SK-N-SH treated with all-trans-retinoic acid at 6 μM for 48 hours (cell line): ENCODE results near the gene ZNF385C.

Experiments
- ATAC-seq: fragments of 200-7000 bp; cut with Tn5 transposase; 3 replicates; pipeline ENCODE4 v1.9.1; 2020; ENCODE audit warnings: mild to moderate bottlenecking, moderate library complexity
- ARNTL ChIP-seq: fragments of 450-650 bp; formaldehyde crosslinking; IDR thresholded peaks from 2 replicates; pipeline ENCODE4 v1.5.0; 2020; ENCODE audit warnings: low read depth, mild to moderate bottlenecking, moderate library complexity, borderline replicate concordance
- BACH2 ChIP-seq: fragments of 250-450 bp; sonication (Bioruptor Pico); IDR thresholded peaks from 2 replicates; pipeline ENCODE4 v1.9.0; 2021; ENCODE audit warnings: mild to moderate bottlenecking, borderline replicate concordance
- CREB5 ChIP-seq: fragments of 250-450 bp; sonication (Bioruptor Pico); IDR thresholded peaks from 2 replicates; pipeline ENCODE4 v1.5.1; 2020; ENCODE audit warnings: low read depth, mild to moderate bottlenecking, moderate library complexity
- CSDC2 ChIP-seq: fragments of 250-450 bp; sonication (Bioruptor Pico); IDR thresholded peaks from 2 replicates; pipeline ENCODE4 v1.5.0; 2020; ENCODE audit warnings: mild to moderate bottlenecking, moderate library complexity
- CSRNP3 ChIP-seq: fragments of 250-450 bp; sonication (Bioruptor Pico); IDR thresholded peaks from 2 replicates; pipeline ENCODE4 v1.5.1; 2021; ENCODE audit warnings: mild to moderate bottlenecking, moderate library complexity
- ESRRG ChIP-seq: fragments of 250-450 bp; sonication (Bioruptor Pico); IDR thresholded peaks from 2 replicates; pipeline ENCODE4 v1.6.1; 2021; ENCODE audit warnings: mild to moderate bottlenecking
- GLIS3 ChIP-seq: fragments of 250-450 bp; sonication (Bioruptor Pico); IDR thresholded peaks from 2 replicates; pipeline ENCODE4 v1.5.0; 2020; ENCODE audit warnings: mild to moderate bottlenecking, moderate library complexity
- ISL1 ChIP-seq: fragments of 250-450 bp; sonication (Bioruptor Pico); IDR thresholded peaks from 2 replicates; pipeline ENCODE4 v2.1.2; 2022; ENCODE audit warnings: mild to moderate bottlenecking, moderate library complexity
- OSR1 ChIP-seq: fragments of 250-450 bp; sonication (Bioruptor Pico); IDR thresholded peaks from 2 replicates; pipeline ENCODE4 v1.8.0; 2022; ENCODE audit warnings: moderate library complexity, mild to moderate bottlenecking, inconsistent platforms
- POU6F1 ChIP-seq: fragments of 250-450 bp; sonication (Bioruptor Pico); IDR thresholded peaks from 2 replicates; pipeline ENCODE4 v1.8.0; 2021; ENCODE audit warnings: low read depth, mild to moderate bottlenecking, moderate library complexity, borderline replicate concordance
- PPARA ChIP-seq: fragments of 250-450 bp; sonication (Bioruptor Pico); IDR thresholded peaks from 2 replicates; pipeline ENCODE4 v1.5.0; 2020; ENCODE audit warnings: mild to moderate bottlenecking, borderline replicate concordance
- RARB ChIP-seq: fragments of 250-450 bp; sonication (Bioruptor Pico); IDR thresholded peaks from 2 replicates; pipeline ENCODE4 v1.8.0; 2021; ENCODE audit warnings: mild to moderate bottlenecking, moderate library complexity
- SNAI2 ChIP-seq: fragments of 250-450 bp; sonication (Bioruptor Pico); IDR thresholded peaks from 2 replicates; pipeline ENCODE4 v1.5.0; 2020; ENCODE audit warnings: mild to moderate bottlenecking, moderate library complexity
- TCF4 ChIP-seq: fragments of 250-450 bp; sonication (Bioruptor Pico); IDR thresholded peaks from 2 replicates; pipeline ENCODE4 v1.8.0; 2021; ENCODE audit warnings: mild to moderate bottlenecking, moderate library complexity, borderline replicate concordance
- TOX ChIP-seq: fragments of 250-450 bp; sonication (Bioruptor Pico); IDR thresholded peaks from 2 replicates; pipeline ENCODE4 v1.8.0; 2021; ENCODE audit warnings: mild to moderate bottlenecking, moderate library complexity, borderline replicate concordance
- TSHZ2 ChIP-seq: fragments of 250-450 bp; sonication (Bioruptor Pico); IDR thresholded peaks from 2 replicates; pipeline ENCODE4 v1.5.0; 2020; ENCODE audit warnings: mild to moderate bottlenecking, moderate library complexity
- ZC3H10 ChIP-seq: fragments of 250-450 bp; sonication (Bioruptor Pico); IDR thresholded peaks from 2 replicates; pipeline ENCODE4 v1.5.1; 2021; ENCODE audit warnings: mild to moderate bottlenecking, moderate library complexity
- ZFP3 ChIP-seq: fragments of 250-450 bp; sonication (Bioruptor Pico); IDR thresholded peaks from 2 replicates; pipeline ENCODE4 v1.5.0; 2020; ENCODE audit warnings: mild to moderate bottlenecking, moderate library complexity
- ZNF70 ChIP-seq: fragments of 450-650 bp; formaldehyde crosslinking; IDR thresholded peaks from 2 replicates; pipeline ENCODE4 v1.5.0; 2020; ENCODE audit warnings: mild to moderate bottlenecking, moderate library complexity
- ZNF8 ChIP-seq: fragments of 450-650 bp; formaldehyde crosslinking; IDR thresholded peaks from 2 replicates; pipeline ENCODE4 v1.5.0; 2020; ENCODE audit warnings: mild to moderate bottlenecking, moderate library complexity

The ZNF385C gene

GRCh38 chr17:42092939-42093338 is 5.3 kb downstream of the ZNF385C start:
- no peak for ATAC-seq
- TF ChIP-seq SNAI2 = no peak
- no peak for TF ChIP-seq ZFP3 (CRISPR knock-in tag)
- no peak for TF ChIP-seq GLIS3 (CRISPR knock-in tag)
- no peak for TF ChIP-seq CREB5 (CRISPR knock-in tag)
- TF ChIP-seq PPARA (CRISPR knock-in tag) = no peak
- no peak for TF ChIP-seq POU6F1 (CRISPR knock-in tag)
- no peak for TF ChIP-seq OSR1
- TF ChIP-seq TSHZ2 (CRISPR knock-in tag) = no peak
- no peak for TF ChIP-seq TCF4
- TF ChIP-seq CSRNP3 (CRISPR knock-in tag) = no peak
- TF ChIP-seq ZNF8 (CRISPR knock-in tag) = no peak

- TF ChIP-seq SNAI2 (no peak), ZC3H10 (CRISPR knock-in tag) (no peak), CSDC2 (no peak), PPARA (CRISPR knock-in tag) (no peak), OSR1 (no peak), BACH2 (no peak), CSRNP3 (CRISPR knock-in tag) (no peak), ARNTL (CRISPR knock-in tag) (no peak), ZNF8 (CRISPR knock-in tag) (no peak), RARB (CRISPR knock-in tag) (no peak), ZFP3 (CRISPR knock-in tag) (no peak), GLIS3 (CRISPR knock-in tag) (no peak), TSHZ2 (CRISPR knock-in tag) (no peak)
- no peak for ATAC-seq
These were observed 7.1 kb downstream of the ZNF385C start for GRCh38 chr17:42090964-42091790.

GRCh38 chr17:42088736-42089135 is 9.5 kb downstream of the ZNF385C start:
- ATAC-seq = no peak
- TF ChIP-seq ZNF70 (CRISPR knock-in tag) (no peak), TOX (CRISPR knock-in tag) (no peak), BACH2 (no peak), OSR1 (no peak), ISL1 (CRISPR knock-in tag) (no peak), SNAI2 (no peak), CSRNP3 (CRISPR knock-in tag) (no peak), POU6F1 (CRISPR knock-in tag) (no peak), ESRRG (CRISPR knock-in tag) (no peak)
